Left ventricle myocardium superior (tissue), 1 donor: ENCODE data around the gene IL2RG. TPM values are rescaled to one million over a fixed set of nuclear protein-coding genes. Genes with fewer than 3 reads are reported as not detected.
A peak's percentile ranks its signal among the peaks of the same experiment; 100 is the strongest.

Experiments
- ATAC-seq: fragments of 200-7000 bp; cut with Tn5 transposase; one replicate; pipeline ENCODE4 v1.9.1; 2020; ENCODE audit warnings: mild to moderate bottlenecking, moderate library complexity
- DNase-seq: peaks from one replicate; pipeline ENCODE4 v3.0.0-alpha.2; 2020
- intact Hi-C: fragments of 100-400 bp; cut with micrococcal nuclease; formaldehyde crosslinking; loops from one replicate; pipeline ENCODE4 v1.11.0; 2022
- long read RNA-seq: library from polyadenylated mRNA; unstranded; transcript quantifications from one replicate; pipeline ENCODE4 v2.0.0, GENCODE V29; 2021
- total RNA-seq: library from RNA; stranded (reverse); fragmentation: NEBNext Ultra II Directional; extraction: Animal tissue kit (Norgen Biotek cat#: 25700); gene quantifications from one replicate; pipeline ENCODE4 v1.2.1, GENCODE V29; 2021
- donor health status: DM: no; HTN: yes; CAD: no; lungs with severe emphysema.

The IL2RG gene
- total RNA-seq, result 3.0 TPM
- long read RNA-seq, partial matches to known transcripts, result 1 of 2 reads
- long read RNA-seq, other reads (novel, unspliced or antisense), result 0 of 2 reads

- intact Hi-C loops, result no loop called here
- ATAC-seq, result no peak
- DNase-seq, result no peak
Observed at GRCh38 chrX:71111141-71111843, at the start of gene IL2RG. Gene IL2RG, minus strand, starts transcription at chrX:71111577. Its CDS starts 38 bp downstream, at chrX:71111539.

DNA sequence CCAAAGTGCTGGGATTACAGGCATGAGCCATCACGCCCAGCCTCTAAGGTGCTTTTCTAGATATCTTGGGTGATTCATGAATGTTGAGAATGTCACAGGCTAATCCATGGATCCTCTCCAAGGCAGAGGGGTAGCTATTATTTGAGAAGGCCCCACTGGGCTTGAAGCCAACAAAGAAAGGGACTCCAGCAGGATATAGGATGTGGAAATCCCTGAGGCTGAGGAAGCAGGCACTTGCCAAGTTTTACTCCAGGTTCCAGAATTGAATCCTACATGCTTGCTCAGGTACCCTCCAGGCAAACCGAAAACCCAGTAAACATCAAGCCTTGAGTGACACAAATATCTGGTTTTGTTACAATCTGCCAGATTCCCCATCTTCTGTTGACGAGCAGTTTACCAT is 49.1 kb upstream of the IL2RG start:
- no peak for DNase-seq
- intact Hi-C loops, result no loop called here
- no peak for ATAC-seq

GRCh38 chrX:71159335-71159734 is 48.0 kb upstream of the IL2RG start:
- intact Hi-C loops, result no loop called here
- ATAC-seq (no peak), DNase-seq (no peak)

GRCh38 chrX:71158603-71159002 is 47.2 kb upstream of the IL2RG start:
- intact Hi-C loops, result no loop called here
- DNase-seq (no peak), ATAC-seq (no peak)

GRCh38 chrX:71154641-71155040 is 43.3 kb upstream of the IL2RG start:
- DNase-seq (no peak), ATAC-seq (no peak)
- intact Hi-C loops, result no loop called here

DNA sequence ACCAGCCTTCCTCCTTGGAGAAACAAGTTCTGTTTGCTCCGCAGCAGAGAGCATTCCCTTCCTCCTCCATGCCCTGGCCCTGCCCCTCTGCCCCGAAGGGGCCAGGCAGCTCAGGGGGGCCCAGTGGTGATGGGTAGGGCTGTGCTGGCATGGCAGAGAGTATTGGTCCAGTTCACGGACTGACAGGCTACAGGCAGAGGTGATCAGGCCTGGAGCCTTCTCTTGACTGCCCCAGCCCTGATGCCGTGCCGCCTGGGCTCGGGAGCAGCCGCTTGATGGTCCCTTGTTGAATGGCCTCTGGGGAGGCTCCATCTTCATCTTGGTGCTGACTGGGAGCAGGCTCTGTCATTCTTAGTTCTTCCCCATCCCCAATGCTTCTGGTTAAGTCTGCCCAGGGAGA is 42.8 kb upstream of the IL2RG start:
- intact Hi-C loops, result no loop called here
- DNase-seq (no peak), ATAC-seq (no peak)

GRCh38 chrX:71151366-71151765 is 40.0 kb upstream of the IL2RG start:
- ATAC-seq (no peak), DNase-seq (no peak)
- intact Hi-C loops, result no loop called here

DNA sequence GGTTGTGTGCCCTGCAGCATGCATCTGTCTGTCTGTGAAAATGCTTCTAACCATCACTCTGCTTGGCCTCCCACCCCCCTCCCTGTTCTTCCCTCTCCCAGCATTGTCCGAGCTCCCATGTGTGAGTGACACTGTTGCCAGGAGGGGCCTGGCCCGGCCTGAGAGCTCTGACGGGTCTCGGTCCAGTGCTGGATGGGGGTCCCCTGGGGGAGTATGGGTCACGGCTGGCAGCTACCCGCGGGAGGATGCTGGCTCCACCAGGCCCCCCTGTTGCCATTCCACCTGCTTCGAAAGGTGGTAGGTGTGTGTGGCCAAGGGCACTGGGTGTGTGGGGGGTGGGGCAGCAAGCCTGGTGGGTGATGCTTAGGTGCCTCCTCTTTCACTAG is 36.9 kb upstream of the IL2RG start:
- ATAC-seq (no peak), DNase-seq (no peak)
- intact Hi-C loops, result no loop called here

- ATAC-seq (no peak), DNase-seq (no peak)
- intact Hi-C loops, result no loop called here
Observed at GRCh38 chrX:71147496-71148277, 36.3 kb upstream of the IL2RG start.

DNA sequence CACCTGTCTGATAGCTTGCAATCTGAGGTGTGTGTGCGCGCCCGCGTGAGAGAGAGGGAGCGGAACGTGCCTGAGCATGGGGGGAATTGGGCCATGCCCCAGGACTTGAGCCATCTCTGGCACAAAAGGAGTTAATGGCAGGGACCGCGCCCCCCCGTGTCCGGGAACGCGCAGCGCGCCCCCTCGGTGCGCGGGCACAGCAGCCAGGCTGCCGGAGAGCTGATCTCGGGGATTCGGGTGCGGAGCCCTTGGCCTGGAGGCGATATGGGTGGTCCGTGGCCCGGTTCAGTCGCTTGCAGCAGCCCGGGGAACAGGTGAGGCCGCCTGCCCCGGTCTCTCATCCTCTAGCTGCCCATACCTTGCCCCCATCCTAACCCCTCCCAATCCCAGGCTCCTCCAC is 33.3 kb upstream of the IL2RG start, which contains the start of gene NLGN3:
TSS of gene NLGN3 (plus strand) at position 191 of the 400 bp plus-strand sequence. CDS start 2,909 bp downstream, outside the sequence.
- intact Hi-C loops, result no loop called here
- DNase-seq (no peak), ATAC-seq (peak; percentile 5)

DNA sequence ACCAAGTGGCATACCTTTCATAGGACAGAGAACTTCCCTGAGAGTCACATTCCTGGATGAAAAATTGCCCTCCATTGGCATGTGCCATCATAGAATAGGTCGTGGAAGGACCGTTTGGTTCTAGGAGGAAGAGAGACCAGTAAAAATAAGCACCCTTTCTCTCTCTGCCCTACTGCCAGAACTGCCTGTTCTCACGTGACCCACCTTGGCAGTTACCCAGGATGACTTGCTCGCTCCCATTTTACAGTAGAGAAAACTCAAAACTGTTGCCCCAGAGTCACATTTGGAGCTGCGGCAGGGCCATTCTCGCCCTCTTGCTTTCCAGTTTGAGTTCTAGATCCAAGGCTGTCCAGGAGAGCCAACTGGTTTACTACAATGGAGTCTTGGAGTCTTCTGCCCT is 32.1 kb upstream of the IL2RG start:
- peak; percentile 48 for DNase-seq
- intact Hi-C loops, result no loop called here
- ATAC-seq, result peak; percentile 45

- no peak for DNase-seq
- intact Hi-C loops, result no loop called here
- ATAC-seq, result no peak
Observed at GRCh38 chrX:71140440-71140839, 29.1 kb upstream of the IL2RG start.

DNA sequence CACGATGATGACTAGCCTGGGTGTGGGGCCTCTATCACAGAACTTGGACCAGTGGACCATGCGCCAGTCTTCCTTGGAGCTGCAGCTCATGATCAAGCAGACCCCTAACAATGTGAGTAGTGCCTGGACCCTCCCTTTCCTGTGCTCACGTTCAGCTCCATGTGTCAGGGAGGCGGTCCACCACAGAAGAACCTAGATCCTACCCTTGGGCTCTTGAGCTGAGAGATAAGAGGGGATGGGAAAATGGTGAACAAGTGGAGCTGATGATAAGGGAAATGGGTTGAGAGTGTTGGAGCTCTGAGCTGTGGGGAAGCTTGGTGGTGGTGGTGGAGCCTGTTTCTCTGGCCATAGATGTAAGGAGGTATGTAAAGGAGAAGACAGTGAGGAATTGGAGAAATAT is 20.1 kb upstream of the IL2RG start:
- intact Hi-C loops, result no loop called here
- DNase-seq, result no peak
- ATAC-seq, result no peak

DNA sequence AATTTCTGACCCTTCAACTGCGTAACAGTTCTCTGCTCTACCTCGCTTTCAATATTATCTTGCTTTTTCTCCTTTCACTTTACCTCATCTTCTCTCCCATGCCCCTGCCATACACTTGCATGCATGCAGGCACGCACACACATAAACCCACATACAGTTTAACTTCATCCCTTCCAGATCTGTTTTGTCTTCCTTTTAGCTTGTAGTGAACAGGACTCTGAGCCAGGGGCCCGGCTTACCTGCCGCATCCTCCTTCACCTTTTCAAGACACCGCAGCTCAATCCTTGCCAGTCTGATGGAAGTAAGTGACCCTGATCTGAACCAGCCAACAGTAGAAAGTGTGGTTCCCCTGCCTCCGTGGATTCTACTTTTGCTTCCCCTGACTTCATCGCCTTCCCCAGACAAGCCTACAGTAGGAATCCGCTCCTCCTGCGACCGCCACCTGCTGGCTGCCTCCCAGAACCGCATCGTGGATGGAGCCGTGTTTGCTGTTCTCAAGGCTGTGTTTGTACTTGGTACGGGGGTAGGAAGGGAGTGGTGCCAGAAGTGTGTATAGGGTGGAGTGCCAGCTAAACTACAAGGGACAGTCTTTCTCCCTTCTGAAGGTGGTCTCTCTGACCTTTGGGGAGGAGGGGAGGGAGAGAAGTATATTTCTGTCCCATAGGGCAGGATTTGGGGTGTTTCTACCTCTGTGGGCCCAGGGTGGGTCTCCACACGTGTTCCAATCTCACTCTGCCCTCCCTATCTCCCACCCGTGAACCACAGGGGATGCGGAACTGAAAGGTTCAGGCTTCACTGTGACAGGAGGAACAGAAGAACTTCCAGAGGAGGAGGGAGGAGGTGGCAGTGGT is 17.8 kb upstream of the IL2RG start:
- intact Hi-C loops, result no loop called here
- peak; percentile 80 for ATAC-seq

DNA sequence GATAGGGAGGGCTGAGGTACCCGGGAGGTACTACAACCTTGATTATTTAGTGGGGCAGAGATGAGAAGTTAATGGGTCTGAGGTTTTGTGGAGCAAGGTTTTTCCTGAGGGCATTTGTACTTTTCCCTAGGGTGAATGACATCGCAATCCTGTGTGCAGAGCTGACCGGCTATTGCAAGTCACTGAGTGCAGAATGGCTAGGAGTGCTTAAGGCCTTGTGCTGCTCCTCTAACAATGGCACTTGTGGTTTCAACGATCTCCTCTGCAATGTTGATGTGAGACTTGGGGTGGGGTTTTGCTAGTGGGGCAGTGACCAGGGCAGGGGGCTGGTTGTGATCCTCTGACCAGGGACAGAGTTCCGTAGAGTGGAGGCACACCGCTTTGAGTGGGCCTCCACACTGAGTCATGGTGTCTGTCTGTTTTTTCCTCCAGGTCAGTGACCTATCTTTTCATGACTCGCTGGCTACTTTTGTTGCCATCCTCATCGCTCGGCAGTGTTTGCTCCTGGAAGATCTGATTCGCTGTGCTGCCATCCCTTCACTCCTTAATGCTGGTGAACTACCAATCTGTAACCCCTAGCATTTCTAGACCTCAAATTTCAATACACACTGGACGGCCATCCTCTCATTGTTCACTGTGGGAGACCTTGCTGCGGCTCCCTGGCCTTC is 16.9 kb upstream of the IL2RG start:
- intact Hi-C loops, result no loop called here
- ATAC-seq, result no peak
- DNase-seq, result no peak

More for the DNA sequence above, 17.8 kb upstream of the IL2RG start:
- peak; percentile 69 for DNase-seq

DNA sequence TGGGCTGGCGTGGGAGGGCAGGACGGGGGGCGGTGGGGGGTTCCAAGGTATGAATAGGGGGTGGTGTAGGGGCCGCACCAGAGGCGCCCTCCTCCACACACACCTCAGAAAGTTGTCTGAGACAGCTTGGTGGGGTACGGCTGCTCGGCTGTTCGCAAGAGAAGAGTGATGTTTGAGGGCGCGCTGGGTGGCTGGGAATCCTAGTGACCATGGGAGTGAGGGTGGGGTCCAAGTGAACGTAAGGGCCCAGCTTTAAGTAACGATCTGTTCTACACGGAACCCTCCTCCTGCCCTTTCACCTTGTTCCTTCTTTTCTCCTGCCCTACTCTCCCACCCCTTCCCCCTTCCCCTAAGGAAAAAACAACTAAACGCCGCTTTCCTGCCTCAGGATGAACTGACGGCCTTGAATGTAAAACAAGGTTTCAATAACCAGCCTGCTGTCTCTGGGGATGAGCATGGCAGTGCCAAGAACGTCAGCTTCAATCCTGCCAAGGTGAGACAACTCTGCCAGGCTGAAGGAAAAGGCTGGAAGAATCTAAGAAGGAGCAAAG is 7.7 kb upstream of the IL2RG start:
- intact Hi-C loops, result no loop called here
- peak; percentile 43 for ATAC-seq

DNA sequence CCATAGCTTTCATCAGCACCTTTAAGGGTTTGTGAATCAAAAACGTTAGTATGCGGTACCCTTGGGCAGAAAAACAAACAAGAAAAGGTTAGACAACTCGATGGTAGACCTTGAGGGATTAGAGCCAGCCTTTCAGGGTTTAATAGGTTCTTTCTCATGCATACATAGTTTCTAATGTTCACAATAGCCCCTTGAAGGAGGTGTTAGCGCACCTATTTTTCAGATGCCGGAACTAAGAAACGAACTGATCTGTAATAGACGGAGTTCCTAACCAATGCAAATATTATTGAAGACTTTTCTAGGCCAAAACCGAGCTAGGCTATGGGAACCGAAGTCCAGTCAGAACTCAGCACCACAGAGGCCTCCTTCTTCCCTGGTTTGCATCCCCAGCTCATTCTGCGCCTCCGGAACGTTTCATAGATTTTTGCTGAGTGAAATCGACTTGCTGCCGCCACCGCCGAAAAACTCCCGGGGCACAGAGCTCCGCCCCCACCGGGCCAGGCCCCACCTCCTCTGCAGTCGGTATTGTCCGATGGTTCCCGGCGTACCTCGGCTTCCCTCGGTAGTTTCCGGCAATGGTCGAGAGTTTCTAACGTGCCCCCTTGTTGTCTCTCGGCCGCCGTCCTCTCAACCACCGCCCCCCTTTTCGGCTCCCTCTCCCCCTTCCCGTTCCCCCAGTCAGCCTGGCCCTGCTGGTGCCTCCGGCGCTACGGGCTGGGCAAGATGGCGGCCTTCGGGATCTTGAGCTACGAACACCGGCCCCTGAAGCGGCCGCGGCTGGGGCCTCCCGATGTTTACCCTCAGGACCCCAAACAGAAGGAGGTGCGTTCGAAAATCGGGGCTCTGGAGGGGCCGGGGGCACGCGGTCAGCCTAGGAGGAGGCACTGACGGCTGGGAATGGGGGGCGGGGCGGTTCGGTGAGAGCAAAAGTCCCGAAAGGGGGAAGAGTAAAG is 6.9 kb upstream of the IL2RG start, which contains the start of gene MED12:
TSS of gene MED12 (plus strand) at position 565 of the 953 bp plus-strand sequence. CDS start at position 724, 159 bp downstream.
- DNase-seq (peak; percentile 89), ATAC-seq (peak; percentile 100)
- intact Hi-C loops, result no loop called here

More for the DNA sequence above, 7.7 kb upstream of the IL2RG start:
- no peak for DNase-seq

GRCh38 chrX:71117358-71117757 is 6.0 kb upstream of the IL2RG start:
- DNase-seq, result no peak
- ATAC-seq, result no peak
- intact Hi-C loops, result no loop called here
